Erythroblast (primary cell): ENCODE data around the gene IGFL4.

Experiments
- DNase-seq, 2 experiments: peaks; one replicate each; lab custom pipeline; 2025; lab: John Stamatoyannopoulos, UW
- GATA1 ChIP-seq: IDR thresholded peaks from 2 replicates; pipeline ENCODE4 v1.6.1; 2011; ENCODE audit warnings: low read depth, mild to moderate bottlenecking, control low read depth, low read length, moderate library complexity
- POLR2A ChIP-seq: IDR thresholded peaks from 2 replicates; pipeline ENCODE4 v1.6.1; 2011; ENCODE audit warnings: mild to moderate bottlenecking, low read length

IGFL4 gene

DNA sequence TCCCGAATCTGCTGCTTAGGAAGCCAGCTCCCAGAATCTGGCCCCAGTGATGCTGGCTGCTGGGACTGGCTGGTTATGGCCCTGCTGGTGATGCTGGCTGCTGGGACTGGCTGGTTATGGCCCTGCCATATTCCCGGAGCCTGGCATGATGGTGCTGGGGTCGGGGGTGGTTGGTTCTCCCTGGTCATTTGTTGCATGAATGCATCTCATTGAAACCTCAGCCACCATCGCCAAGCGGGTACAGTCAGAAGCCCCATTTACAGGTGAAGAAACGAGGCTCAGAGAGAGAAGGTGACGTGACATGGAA, 20.0 kb downstream of the IGFL4 start:
- no peak for TF ChIP-seq POLR2A
- TF ChIP-seq GATA1: no peak
- no peak for DNase-seq

DNA sequence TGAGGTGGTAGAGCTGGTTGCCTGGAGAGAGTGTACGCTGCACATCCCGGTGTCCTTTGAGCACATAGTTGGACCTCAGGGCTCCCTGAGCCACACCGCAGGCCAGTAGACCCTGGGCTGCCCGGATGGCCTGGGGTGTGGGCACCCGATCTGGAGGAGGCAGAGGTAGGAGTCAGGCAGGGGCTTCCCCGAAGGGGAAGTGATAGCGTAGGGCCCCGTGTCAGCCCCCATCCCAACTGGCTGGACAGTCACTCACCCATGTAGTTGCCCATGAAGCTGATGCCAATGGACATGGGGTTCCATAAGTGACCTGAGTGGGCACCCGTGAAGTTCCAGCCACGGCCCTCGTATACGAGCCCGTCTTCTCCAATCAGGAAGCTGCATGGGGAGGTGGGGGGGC, 21.5 kb downstream of the IGFL4 start:
- no peak for DNase-seq
- TF ChIP-seq POLR2A: no peak
- TF ChIP-seq GATA1: no peak

DNA sequence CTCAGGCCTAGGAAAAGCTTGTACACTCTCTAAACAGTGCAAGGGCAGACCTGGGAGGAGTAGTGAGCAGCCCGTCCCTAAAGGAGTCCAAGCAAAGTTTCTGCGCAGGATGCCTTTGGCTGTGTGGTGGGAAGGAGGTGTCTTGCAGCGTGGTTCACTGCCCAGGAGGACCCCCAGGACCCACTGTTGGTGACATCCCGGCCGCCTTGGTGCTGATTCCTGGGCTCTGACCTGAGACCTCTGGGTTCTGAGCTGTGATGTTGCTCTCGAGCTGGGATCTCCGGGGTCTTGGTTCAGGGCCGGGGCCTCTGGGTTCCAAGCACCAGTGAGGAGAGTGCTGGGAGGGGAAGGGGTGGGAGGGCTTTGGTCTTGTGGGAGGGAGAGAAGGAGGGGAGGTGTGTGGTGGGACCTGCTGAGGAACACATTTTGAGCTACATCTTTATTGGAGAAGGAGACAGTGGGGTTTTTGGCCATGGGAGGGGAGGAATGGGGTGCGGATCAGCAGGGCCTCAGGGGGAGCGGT, 22.0 kb downstream of the IGFL4 start:
- TF ChIP-seq GATA1 (no peak), POLR2A (no peak)
- no peak for DNase-seq

DNA sequence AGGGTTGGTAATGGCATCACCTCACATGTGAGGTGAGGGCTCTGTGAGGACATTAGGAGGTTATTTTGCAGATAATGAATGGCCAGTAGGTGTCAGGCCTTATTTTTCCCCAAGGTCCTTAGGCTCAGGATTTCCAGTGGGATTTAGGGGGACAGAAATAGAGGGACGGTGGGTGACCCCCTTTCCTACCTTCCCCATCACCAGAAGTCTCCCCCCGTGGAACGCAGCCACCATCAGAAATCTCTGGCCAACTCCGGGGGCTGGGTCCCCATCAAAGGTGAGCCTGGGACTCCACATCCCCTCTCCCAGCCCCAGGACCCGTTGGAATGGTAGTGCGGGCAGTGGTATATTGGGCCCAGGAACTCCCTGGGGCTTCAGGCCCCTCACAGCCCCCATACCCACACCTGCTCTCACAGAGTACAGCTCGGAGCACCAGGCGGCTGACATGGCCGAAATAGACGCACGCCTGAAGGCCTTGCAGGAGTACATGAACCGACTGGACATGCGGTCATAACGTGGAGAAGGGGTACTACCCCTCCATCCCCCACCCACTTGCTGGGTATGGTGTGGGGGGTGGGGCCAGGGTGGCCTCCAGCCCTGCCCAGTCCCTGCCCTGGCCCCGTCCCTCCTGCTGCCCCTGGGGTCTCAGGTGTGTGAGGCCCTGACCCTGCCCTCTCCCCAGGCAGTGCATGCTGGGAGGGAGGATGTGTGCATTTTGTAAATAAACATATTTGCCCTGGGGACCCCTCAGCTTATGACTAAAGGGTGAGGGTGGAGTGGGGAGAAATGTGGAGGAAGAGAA, 22.7 kb downstream of the IGFL4 start:
- TF ChIP-seq POLR2A: no peak
- TF ChIP-seq GATA1: no peak

DNA sequence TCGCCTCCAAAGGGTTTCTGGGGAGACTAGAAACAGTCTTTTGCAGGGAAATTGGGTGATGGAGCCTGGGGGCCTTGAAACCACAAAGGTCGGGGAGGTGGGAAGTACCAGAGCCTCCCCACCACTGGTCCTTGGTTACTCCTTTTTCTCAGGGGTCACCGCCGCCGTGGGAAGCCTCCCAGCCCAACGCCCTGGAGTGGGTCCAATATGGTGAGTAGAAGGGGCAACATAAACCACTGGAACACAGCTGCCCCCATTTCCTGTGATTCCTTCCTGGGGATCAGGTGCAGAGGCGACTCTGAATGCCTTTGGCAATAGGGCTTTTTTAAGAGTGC, 23.7 kb downstream of the IGFL4 start:
- DNase-seq: no peak
- TF ChIP-seq POLR2A (no peak), GATA1 (no peak)

More for the DNA sequence above, 22.7 kb downstream of the IGFL4 start:
- DNase-seq: no peak

DNA sequence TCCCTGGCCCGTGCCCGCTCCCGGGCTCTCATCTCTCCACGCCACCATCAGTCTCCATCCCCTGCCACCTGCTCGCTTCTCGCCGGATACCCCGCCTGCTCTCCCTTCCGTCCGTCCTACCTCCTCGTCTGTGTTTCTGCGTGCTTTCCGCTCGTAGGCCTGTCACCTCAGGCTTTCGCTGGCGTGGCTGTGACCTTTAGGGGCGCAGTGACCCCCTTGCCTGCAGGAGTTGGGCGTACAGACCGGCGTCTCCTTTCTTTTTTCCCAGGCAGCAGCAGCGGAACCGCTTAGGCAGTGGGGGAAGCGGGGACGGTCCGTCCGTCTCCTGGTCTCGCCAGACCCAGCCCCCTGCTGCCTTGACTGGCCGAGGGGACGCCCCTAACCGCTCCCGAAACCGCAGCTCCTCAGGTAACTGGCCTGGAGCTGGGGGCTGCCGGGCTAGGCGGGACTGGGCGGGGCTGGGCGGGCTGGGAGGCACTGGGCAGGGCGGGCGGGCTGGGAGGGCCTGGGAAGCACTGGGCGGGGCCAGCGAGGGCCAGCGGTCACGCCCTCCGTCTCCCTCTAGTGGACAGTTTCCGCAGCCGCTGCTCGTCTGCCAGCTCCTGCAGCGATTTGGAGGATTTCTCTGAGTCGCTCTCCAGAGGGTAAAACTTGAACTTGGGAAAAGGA, 24.2 kb downstream of the IGFL4 start:
- TF ChIP-seq POLR2A (no peak), GATA1 (no peak)

DNA sequence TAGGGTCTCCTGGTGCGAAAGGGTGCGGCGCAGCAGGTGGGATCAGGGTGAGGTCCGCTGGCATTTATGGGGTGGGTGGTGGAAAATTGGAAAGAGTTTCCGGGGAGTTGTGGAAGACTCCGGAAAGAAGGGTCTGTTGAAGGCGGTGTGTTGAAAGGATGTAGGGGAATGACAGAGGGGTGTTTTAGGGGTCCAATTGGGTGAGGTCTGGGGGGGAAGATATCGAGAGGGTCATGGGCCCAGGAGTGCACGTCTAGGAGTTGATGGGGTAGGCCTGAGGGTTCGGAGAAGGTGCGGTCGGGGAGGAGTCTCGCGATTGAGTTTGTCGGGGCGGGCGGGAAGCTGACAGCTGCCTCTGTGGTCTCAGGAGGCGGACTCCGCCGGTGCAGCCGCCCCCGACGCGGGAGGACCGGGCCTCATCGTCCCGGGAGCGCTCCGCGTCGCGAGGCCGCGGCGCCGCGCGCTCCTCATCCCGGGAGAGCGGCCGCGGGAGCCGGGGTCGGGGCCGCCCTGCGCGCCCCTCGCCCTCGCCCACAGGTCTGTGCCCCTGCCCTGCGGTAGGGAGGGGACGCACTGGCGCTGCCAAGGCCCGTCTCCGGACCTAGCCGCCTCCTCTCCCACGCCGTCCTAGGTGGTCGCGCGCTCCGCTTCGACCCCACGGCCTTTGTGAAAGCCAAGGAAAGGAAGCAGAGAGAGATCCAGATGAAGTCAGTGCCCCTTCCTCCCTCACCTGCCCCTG, 24.9 kb downstream of the IGFL4 start:
- peak; percentile 22 to 31 for DNase-seq
- TF ChIP-seq POLR2A (no peak), GATA1 (no peak)

More for the DNA sequence above, 24.2 kb downstream of the IGFL4 start:
- peak; percentile 83 to 92 for DNase-seq

DNA sequence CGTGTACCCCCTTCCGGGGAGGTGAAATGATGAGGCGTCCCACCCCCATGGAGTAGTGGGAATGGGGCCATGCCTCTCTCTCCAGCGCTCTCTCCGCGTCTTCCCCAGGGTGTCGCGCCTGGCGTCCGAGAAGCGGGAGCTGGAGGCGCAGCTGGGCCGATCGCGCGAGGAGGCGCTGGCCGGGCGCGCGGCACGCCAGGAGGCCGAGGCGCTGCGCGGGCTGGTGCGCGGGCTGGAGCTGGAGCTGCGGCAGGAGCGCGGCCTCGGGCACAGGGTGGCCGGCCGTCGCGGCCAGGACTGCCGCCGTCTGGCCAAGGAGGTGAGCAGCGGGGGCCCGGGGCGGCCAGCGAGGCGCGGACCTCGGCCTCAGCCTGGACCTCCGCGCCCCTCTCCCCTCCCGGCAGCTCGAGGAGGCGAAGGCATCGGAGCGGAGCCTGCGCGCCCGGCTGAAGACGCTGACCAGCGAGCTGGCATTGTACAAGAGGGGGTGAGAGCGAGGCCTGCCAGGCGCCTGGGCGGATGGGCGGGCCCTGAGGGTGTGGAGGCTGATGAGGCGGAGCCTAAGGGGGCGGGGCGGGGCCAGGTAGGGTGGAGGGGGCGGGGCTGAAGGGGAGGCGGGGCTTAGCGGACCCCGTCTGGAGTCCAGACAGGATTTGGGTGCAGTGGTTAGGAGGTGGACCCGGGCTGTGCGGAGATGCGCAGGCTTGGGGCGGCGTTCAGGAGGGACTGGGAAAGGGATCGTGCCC, 25.7 kb downstream of the IGFL4 start:
- DNase-seq: peak; percentile 55 to 67
- no peak for TF ChIP-seq GATA1
- TF ChIP-seq POLR2A: no peak

DNA sequence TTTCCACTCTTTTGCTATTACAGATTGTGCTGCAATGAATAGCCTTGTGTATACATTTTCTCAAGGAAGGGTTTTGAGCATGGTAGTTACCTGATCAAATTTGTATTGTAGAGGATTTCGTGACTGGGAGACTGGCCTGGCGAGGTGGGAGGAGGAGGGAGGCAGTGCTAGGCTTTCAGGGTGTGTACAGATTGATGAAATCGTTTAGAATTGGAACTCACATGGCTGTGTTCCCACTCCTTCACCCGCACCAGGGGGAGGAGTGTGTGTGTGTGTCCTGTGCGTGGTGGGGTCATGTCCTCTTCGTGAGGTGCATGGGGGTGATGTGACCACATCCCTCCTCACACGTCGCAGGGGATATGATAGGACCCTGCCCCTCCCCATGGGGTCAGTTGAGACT, 26.3 kb downstream of the IGFL4 start:
- no peak for DNase-seq
- TF ChIP-seq POLR2A: no peak
- TF ChIP-seq GATA1: no peak

DNA sequence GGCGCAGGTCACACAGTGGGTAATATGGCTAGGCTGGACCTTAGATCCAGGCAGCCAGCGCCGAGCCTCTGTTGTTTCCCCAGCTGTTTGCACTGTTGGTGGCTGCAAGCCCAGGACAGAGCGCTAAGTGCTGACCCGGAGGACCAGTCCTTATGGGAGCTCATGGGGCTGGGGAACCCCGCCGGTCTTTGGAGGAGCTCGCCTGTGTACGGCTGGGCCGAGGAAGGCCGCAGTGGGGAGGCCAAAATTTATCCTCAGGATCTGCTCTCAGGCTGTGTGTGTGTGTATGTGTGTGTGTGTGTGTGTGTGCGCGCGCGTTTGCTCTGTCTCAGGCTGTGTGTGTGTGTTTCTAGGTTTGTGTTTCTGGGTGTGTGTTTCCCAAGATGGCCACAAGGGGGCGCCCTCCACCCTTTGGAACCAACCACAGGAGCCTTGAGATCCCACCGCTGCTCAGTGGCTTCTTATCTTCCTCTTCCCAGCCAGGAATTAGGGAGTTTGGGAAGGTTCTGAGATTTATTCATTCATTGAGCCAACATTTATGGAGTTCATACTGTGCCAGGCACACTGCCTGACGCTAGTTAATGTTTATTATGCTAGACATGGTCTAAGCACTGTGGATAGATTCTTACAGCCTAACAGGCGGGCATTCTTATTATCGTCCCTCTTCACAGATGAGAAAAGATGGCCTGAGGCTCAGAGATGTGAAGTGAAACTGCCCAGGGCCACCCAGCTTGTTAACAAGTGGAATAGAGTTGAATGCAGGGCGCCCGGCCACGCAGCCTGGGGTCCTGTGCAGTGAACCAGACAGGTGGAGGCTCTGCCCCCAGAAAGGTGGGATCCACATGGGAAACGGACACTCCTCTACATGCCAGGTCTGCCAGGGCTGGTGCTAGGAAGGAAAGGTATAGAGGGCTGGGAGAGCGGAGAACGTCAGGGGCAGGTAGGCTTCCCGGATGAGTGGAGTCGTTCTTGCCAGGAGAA, 31.0 kb downstream of the IGFL4 start:
- TF ChIP-seq POLR2A (no peak), GATA1 (no peak)
- peak; percentile 71 to 82 for DNase-seq

DNA sequence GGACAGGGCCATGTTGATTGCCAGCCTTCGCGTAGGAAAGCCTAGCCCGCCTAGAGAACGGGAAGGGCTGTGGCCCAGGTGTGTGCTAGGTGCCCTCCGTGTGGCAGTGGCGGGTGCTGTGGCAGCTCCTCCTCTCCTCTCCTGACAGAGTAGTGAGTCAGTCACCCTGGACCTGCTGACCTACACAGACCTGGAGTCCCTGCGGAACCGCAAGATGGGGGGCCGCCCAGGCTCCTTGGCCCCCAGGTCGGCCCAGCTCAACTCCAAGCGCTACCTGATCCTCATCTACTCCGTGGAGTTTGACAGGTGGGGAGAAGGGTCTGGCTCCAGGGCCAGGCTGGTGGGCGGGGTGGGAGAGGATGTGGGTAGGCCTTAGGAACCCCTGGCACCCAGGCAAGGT, 34.4 kb downstream of the IGFL4 start:
- DNase-seq: no peak
- TF ChIP-seq GATA1 (no peak), POLR2A (no peak)

DNA sequence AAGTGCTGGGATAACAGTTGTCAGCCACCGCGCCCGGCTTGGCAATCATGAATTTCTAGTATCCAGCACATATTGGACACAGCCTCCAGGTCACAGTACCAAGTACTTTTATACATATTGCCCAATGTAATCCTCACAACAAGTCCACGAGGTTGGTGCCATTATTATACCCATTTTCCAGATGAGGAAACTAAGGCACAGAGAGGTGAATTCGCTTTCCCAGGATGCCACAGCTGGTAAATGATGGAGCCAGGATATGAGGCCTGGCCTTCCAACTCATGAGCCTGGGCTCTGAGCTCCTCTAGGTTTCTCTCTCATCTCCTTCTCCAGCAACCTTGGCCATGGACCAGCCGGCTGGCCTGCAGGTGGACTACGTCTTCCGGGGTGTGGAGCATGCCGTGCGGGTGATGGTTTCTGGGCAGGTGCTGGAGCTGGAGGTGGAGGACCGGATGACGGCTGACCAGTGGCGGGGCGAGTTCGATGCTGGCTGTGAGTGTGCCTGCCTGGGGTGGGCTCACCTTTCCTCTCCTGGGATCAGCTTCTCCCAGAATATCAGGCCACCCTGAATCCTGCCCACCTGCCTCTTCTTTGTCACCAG, 38.0 kb downstream of the IGFL4 start:
- TF ChIP-seq POLR2A: no peak
- no peak for TF ChIP-seq GATA1
- no peak for DNase-seq
